DND-41 (cell line): ENCODE measurements around the gene TIMM8B.

Experiments used
- EZH2 ChIP-seq: IDR thresholded peaks from 3 replicates; pipeline ENCODE4 v1.6.1; 2012; ENCODE audit warnings: borderline replicate concordance, low read depth, mild to moderate bottlenecking, moderate library complexity, low read length, inconsistent platforms; ENCODE audit not compliant: severe bottlenecking
- TF ChIP-seq, protein P1 (sequence below): IDR thresholded peaks from 2 replicates; pipeline ENCODE4 v1.5.1; 2012; ENCODE audit warnings: borderline replicate concordance, low read length, moderate library complexity, mild to moderate bottlenecking; ENCODE audit not compliant: poor library complexity, severe bottlenecking; ENCODE audit errors: extremely low read depth

DNA sequence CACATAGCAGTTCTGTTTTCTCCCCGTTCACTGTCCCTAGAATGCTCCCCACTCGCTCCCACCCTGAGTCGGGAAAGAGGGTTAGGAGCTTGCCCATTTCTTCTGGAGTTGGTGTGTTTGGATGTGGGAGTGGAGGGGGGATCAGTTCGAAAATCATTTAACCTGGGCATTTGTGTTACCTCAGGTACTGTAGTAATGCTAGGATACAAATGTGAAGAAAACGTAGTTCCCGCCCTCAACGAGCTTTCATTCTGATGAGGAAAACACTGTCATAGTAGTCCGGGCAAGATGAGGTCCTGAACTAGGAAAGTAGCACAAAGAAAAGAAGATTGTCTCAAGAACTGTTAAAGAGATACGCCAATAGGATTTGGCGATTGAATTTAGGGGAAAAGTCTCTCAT, 656 bp upstream of the TIMM8B start:
- TF ChIP-seq, protein P1, sequence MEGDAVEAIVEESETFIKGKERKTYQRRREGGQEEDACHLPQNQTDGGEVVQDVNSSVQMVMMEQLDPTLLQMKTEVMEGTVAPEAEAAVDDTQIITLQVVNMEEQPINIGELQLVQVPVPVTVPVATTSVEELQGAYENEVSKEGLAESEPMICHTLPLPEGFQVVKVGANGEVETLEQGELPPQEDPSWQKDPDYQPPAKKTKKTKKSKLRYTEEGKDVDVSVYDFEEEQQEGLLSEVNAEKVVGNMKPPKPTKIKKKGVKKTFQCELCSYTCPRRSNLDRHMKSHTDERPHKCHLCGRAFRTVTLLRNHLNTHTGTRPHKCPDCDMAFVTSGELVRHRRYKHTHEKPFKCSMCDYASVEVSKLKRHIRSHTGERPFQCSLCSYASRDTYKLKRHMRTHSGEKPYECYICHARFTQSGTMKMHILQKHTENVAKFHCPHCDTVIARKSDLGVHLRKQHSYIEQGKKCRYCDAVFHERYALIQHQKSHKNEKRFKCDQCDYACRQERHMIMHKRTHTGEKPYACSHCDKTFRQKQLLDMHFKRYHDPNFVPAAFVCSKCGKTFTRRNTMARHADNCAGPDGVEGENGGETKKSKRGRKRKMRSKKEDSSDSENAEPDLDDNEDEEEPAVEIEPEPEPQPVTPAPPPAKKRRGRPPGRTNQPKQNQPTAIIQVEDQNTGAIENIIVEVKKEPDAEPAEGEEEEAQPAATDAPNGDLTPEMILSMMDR, result no peak
- no peak for TF ChIP-seq EZH2
